ENCODE measurements around the gene ZNF200. TPM values are rescaled to one million over a fixed set of nuclear protein-coding genes. Genes with fewer than 3 reads are reported as not detected.

Gene ZNF200
- total RNA-seq, 2 experiments from 2014 or later: 16.5 to 19.5 TPM

DNA sequence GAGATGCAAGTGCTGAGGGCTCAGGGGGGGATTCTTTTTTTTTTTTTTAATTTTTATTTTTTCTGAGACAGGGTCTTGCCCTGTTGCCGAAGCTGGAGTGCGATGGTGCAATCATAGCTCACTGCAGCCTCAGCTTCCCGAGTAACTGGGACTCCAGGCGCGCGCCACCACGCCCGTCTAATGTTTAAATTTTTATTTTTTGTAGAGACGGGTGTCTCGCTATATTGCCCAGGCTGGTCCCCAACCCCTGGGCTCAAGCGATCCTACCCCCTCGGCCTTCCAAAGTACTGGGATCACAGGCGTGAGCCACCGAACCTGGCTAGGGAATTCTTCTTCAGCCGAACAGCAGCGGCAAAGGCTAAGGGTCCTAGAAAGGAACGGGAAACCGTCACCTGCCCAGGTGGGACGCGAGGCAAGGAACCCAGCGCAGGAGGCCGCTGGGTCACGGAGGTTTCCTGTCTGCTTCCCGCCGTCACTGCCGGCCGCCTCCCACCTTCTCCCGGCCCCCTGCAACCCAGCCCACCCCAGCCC lies 60.3 kb downstream of the ZNF200 start:
- H3K9me3 Mint-ChIP-seq: no peaks in the 10 kb centered on the region
- peak overlapping the region; percentile 72 for H3K4me3 Mint-ChIP-seq
- H3K27me3 Mint-ChIP-seq: peaks cover 82% of the 10 kb centered on the region
- no peak for DNase-seq
- H3K36me3 Mint-ChIP-seq: no peaks in the 10 kb centered on the region
- no peak for ATAC-seq (ENCODE audit: low read depth)
- peaks cover 34% of the 10 kb centered on the region for H3K4me1 Mint-ChIP-seq
- POLR2A ChIA-PET: interaction anchor here (0.9 kb wide), 1 partner anchor 60 kb away, joined by 3 read pairs; the partner anchor contains the start of gene ZNF200
- H3K27ac Mint-ChIP-seq: peak overlapping the region; percentile 25

DNA sequence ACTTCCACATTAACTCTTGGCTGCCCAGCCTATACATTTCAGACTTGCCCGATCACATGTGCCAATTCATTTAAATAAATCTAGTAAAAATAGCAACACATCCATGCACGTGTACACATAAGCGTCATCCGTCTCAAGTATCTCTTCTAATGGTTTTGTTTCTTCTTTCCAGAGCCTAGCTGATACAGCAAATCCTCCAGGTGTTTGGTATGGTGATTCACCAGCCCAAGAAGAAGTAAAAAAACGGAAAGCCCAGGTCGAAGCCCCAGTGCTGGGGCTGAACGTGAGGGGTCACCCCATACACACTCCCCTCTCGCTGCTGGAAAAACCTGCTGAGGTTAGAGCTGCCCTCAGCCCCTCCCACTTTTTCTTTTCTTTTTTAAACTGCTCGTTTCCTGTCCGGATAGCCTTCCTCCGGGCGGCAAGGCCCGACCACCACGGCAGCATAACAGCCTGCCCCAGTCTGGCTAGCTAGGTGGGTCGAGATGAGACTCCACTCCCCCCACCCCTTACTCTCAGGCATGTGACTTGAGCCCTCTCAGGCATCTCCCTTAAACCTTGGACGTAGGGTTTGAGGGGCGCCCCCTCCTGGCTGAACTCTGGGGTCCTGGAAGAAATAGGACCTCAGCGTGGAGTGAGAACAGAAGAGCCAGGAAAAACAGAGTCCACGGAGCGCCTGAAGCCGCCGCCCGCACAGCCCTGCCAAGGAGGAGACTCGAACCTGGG lies 60.9 kb downstream of the ZNF200 start:
- DNase-seq: peak; percentile 53
- peak overlapping the region; percentile 25 for H3K27ac Mint-ChIP-seq
- POLR2A ChIA-PET: interaction anchor here (0.9 kb wide), 1 partner anchor 61 kb away, joined by 3 read pairs; the partner anchor contains the start of gene ZNF200

More for the DNA sequence above, 60.9 kb downstream of the ZNF200 start:
- H3K36me3 Mint-ChIP-seq: no peaks in the 10 kb centered on the region
- H3K4me3 Mint-ChIP-seq: peak overlapping the region; percentile 72
- peaks cover 81% of the 10 kb centered on the region for H3K27me3 Mint-ChIP-seq
- ATAC-seq (ENCODE audit: low read depth): peak; percentile 23
- peaks cover 34% of the 10 kb centered on the region for H3K4me1 Mint-ChIP-seq
- H3K9me3 Mint-ChIP-seq: no peaks in the 10 kb centered on the region

Other genes with a start within 250 kb of the ZNF200 start
- not detected for gene CLDN9, start 222.2 kb downstream of the ZNF200 start, total RNA-seq
- gene CLDN6, start 217.0 kb downstream of the ZNF200 start, total RNA-seq: not detected
- 1 to 10 TPM; 2.9 TPM for gene TNFRSF12A, start 214.8 kb downstream of the ZNF200 start, total RNA-seq
- 10 to 100 TPM; 38.1 to 42.6 TPM for gene HCFC1R1, start 211.2 kb downstream of the ZNF200 start, total RNA-seq
- gene THOC6, start 211.1 kb downstream of the ZNF200 start, total RNA-seq: 10 to 100 TPM; 36.3 to 36.9 TPM
- gene BICDL2, start 198.2 kb downstream of the ZNF200 start, total RNA-seq: 1 to 10 TPM; 1.6 TPM
- gene MMP25, start 188.6 kb downstream of the ZNF200 start, total RNA-seq: 10 to 100 TPM; 49.3 to 60.4 TPM
- gene IL32, start 169.5 kb downstream of the ZNF200 start, total RNA-seq: 1,000 to 10,000 TPM; 2,319 to 2,425 TPM
- gene ZSCAN10, start 135.9 kb downstream of the ZNF200 start, total RNA-seq: under 1 TPM; 0.37 to 0.39 TPM
- not detected for gene ZNF205, start 122.6 kb downstream of the ZNF200 start, total RNA-seq
- 10 to 100 TPM; 12.9 to 13.3 TPM for gene ZNF213, start 100.1 kb downstream of the ZNF200 start, total RNA-seq
- gene OR1F1, start 47.0 kb downstream of the ZNF200 start, total RNA-seq: not detected
- gene MEFV, start 21.5 kb upstream of the ZNF200 start, total RNA-seq: under 1 TPM; 0.23 to 0.39 TPM
- gene ZNF263, start 48.3 kb upstream of the ZNF200 start, total RNA-seq: 10 to 100 TPM; 34.7 to 36.7 TPM
- gene TIGD7, start 70.3 kb upstream of the ZNF200 start, total RNA-seq: 10 to 100 TPM; 10.3 to 12.1 TPM
- gene ZNF75A, start 70.3 kb upstream of the ZNF200 start, total RNA-seq: 10 to 100 TPM; 63.6 to 63.8 TPM
- gene OR2C1, start 120.7 kb upstream of the ZNF200 start, total RNA-seq: not detected
- gene ZSCAN32, start 165.8 kb upstream of the ZNF200 start, total RNA-seq: 10 to 100 TPM; 20.5 to 22.5 TPM
- gene ZNF174, start 166.1 kb upstream of the ZNF200 start, total RNA-seq: 10 to 100 TPM; 15.5 to 16.0 TPM
- 1 to 10 TPM; 3.6 to 4.2 TPM for gene ZNF597, start 208.3 kb upstream of the ZNF200 start, total RNA-seq
- 10 to 100 TPM; 54.0 to 54.6 TPM for gene NAA60, start 208.5 kb upstream of the ZNF200 start, total RNA-seq